HG03439 (cell line): ENCODE measurements around the gene GRPEL1.

Experiments
- ATAC-seq: cut with Tn5 transposase; IDR thresholded peaks from one replicate; pipeline ENCODE4 v1.9.1; 2021; ENCODE audit warnings: mild to moderate bottlenecking, moderate library complexity; ENCODE audit not compliant: unreplicated experiment

Gene GRPEL1

GRCh38 chr4:7026107-7026506 lies 41.8 kb downstream of the GRPEL1 start:
- no peak for ATAC-seq

- ATAC-seq, result no peak
Measured at GRCh38 chr4:7025040-7025602, 42.7 kb downstream of the GRPEL1 start.

- ATAC-seq, result no peak
Measured at GRCh38 chr4:7024336-7024890, 43.5 kb downstream of the GRPEL1 start.

GRCh38 chr4:7023901-7024300 lies 44.0 kb downstream of the GRPEL1 start:
- ATAC-seq, result no peak

GRCh38 chr4:7023486-7023885 lies 44.4 kb downstream of the GRPEL1 start:
- no peak for ATAC-seq

DNA sequence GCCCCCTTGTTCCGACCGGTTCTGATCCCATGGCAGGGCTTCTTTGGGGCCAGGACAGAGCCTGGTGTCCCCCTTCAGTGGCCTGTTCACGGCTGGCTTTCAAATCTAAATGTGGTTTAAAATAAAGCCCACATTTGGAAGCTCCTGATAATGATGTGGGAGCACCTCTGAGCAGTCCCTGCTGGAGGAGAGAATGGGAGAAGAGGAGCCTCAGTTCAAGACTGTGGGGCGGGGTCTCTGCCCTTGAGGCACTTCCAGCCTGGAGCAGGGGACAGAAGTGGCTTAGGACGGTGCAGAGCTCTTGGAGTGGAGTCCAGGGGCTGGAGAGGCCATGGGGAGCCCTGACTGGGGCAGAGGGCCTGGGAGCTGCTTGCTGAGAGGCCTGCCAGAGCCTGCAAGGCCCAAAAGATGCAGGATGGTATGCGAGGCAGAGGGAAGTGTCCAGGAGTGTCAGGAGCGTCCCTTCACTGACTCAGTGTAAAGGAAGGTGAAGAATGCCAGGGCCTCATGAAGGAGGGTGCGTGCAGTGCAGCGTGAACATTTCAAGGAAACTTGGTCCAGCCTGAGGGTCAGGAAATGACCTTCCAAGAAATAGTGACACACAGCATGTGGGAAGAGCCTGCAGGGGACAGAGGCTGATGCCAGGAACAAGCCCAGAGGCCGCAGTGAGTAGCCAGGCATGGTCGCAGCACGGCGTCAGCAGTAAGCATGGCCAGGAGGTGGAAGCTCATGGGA lies 45.8 kb downstream of the GRPEL1 start:
- ATAC-seq, result no peak

- no peak for ATAC-seq
Measured at GRCh38 chr4:7021355-7021754, 46.5 kb downstream of the GRPEL1 start.

GRCh38 chr4:7020856-7021255 lies 47.0 kb downstream of the GRPEL1 start:
- no peak for ATAC-seq

- ATAC-seq, result no peak
Measured at GRCh38 chr4:7020290-7020689, 47.6 kb downstream of the GRPEL1 start.

GRCh38 chr4:7019367-7019766 lies 48.5 kb downstream of the GRPEL1 start:
- ATAC-seq, result no peak

- ATAC-seq, result no peak
Measured at GRCh38 chr4:7018281-7018680, 49.6 kb downstream of the GRPEL1 start.

DNA sequence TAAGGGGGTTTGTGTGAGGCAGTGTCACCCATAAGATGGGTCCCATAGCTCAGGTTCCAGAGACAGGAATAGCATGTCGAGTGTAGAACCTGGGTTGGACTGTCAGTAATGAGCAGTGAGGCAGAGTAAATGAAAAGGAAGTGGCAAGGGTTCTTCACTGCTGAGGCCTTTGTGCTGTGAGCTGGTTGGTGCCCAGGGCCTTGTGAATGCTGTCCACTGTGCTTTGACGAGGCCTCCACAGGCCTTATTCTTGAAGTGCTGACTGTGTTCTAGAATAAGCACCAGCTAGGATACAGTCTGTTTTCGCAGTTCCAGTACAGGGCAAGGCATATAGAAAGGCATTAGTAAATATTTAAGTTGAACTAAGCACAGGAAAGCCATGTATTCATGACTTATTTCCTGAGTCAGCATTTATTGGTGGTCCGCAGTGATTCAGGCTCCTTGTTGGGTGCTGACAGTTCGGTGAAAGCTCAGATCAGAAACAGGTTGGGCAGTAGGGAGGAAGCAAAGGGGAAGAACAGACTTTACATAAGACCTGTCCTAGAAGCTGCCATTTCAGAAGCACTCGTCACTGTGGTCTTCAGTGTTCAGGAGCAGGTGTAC lies 50.3 kb downstream of the GRPEL1 start:
- ATAC-seq, result no peak

- no peak for ATAC-seq
Measured at GRCh38 chr4:7016512-7016911, 51.4 kb downstream of the GRPEL1 start.

- ATAC-seq, result no peak
Measured at GRCh38 chr4:7016086-7016485, 51.8 kb downstream of the GRPEL1 start.

- no peak for ATAC-seq
Measured at GRCh38 chr4:7015383-7016035, 52.4 kb downstream of the GRPEL1 start.

DNA sequence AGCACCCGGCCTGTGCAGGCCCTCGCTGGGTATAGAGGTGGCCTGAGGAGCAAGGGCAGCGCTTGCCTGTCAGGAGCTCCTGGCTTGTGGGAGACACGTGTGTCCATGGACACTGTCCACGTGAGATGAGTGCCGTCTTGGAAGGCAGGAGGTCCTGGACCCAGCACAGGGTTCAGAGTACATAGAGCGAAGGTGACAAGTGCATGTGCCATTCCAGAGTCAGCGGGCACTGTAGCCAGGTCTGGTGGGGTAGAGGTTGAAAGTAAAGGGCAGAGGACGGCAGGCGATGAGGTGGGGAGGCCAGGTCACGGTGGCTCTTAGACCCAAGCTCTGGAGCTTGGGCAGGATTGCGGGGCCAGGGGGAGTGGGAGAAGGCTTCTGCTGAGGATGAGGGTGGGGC lies 53.0 kb downstream of the GRPEL1 start:
- no peak for ATAC-seq

- no peak for ATAC-seq
Measured at GRCh38 chr4:7013175-7013574, 54.7 kb downstream of the GRPEL1 start.

DNA sequence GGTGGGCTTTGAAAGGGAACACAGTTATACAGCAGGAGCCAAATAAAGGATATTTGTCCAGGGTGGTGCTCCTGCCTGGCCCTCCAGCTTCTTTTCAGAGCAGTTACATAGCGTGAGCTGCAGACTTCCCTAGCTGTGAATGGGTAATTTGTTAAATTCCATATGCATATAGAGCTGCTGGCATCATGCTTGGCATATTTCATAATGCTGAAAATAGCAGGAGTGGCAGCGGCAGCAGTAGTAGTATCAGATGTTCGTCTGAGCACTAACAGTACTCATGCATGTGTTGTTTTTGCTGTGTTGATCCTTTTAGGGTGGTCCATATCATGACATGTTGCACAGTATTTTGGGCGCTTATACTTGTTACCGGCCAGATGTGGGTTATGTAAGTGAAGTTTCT lies 58.3 kb downstream of the GRPEL1 start:
- ATAC-seq, result no peak
